Measurements from ENCODE around the gene IER5.

Gene IER5

GRCh38 chr1:181077576-181078242 lies 10.8 kb upstream of the IER5 start:
- DNase-seq = no peak

- no peak for DNase-seq
Measured at GRCh38 chr1:181079382-181079781, 9.1 kb upstream of the IER5 start.

- no peak for DNase-seq
Measured at GRCh38 chr1:181079920-181080319, 8.6 kb upstream of the IER5 start.

GRCh38 chr1:181080556-181080955 lies 7.9 kb upstream of the IER5 start:
- no peak for DNase-seq

- no peak for DNase-seq
Measured at GRCh38 chr1:181081395-181081794, 7.1 kb upstream of the IER5 start.

GRCh38 chr1:181083842-181084605 lies 4.5 kb upstream of the IER5 start:
- peak; percentile 55 for DNase-seq

DNA sequence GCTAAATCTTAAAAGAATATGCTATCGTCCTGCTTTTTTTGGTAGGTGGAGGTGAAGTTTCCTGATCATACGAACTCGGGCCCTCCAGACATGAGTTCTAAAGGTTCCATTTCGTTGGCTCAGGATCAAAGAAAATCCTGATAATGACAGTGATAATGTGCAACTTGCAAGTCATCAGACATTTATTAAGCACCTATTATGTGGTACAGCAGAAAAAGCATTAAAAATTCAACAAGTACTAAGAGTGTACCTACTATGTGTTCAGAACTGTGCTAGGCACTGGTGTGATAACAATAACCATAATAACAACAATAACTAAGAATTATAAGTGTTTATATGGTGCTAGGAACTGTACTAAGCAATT lies 3.9 kb upstream of the IER5 start:
- no peak for DNase-seq

DNA sequence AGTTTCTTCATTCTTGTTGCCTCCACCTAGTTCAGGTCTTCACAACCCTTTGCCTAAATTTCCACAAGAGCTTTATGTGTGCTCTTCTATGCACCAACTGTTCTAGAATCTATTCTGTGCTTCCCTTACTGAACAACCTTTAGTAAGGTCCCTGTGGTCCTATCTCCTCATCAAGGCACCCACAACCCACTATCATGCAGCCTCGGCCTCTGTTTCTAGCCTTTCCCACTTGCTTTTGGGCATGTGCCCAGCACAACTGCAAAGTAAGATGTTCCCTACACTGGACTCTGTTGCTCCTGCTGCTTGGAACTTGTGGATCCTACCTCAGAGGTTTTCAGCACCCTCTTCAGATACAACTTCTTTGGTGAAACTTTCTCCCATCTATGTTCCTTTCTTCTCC lies 2.4 kb upstream of the IER5 start:
- no peak for DNase-seq

GRCh38 chr1:181086926-181087325 lies 1.6 kb upstream of the IER5 start:
- no peak for DNase-seq

- peak; percentile 49 for DNase-seq
Measured at GRCh38 chr1:181087400-181087901, 1.0 kb upstream of the IER5 start.

DNA sequence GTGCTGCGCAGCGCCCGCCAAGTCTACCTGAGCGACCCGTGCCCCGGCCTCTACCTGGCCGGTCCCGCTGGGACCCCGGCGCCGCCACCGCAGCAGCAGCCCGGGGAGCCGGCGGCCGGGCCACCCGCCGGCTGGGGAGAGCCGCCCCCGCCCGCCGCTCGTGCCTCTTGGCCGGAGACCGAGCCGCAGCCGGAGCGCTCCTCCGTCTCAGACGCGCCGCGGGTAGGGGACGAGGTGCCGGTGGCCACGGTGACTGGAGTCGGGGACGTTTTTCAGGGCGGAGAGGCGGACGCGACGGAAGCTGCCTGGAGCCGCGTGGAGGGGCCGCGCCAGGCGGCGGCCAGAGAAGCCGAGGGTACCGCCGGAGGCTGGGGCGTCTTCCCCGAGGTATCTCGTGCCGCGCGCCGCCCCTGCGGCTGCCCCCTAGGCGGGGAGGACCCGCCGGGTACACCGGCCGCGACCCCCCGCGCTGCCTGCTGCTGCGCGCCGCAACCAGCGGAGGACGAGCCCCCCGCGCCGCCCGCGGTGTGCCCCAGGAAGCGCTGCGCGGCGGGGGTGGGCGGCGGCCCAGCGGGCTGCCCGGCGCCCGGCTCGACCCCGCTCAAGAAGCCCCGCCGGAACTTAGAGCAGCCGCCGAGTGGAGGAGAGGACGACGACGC lies 646 bp downstream of the IER5 start:
- DNase-seq = peak; percentile 51

GRCh38 chr1:181089676-181090544 lies 1.4 kb downstream of the IER5 start:
- DNase-seq = peak; percentile 82

- DNase-seq = peak; percentile 62
Measured at GRCh38 chr1:181090641-181091126, 2.2 kb downstream of the IER5 start.

- no peak for DNase-seq
Measured at GRCh38 chr1:181091309-181092040, 3.0 kb downstream of the IER5 start.

DNA sequence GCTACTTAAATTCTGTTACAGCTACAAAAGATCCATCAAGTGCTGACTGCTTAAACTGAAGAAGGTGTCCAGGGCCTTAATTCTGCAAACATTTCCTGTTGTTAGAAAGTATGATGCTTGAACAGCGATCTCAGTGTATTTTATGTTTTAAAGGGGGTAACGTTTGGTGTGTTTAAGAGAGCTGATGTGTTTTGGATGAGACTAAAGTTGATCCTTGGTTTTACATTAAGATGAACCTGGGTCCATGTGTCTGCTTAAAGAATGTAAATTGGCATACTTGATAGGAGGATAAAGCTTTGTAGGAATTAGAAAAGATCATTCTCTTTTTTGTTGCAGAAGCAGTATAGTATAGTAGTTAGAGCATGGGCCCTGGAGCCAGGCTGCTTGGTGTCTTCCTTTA lies 3.6 kb downstream of the IER5 start:
- DNase-seq = no peak

- no peak for DNase-seq
Measured at GRCh38 chr1:181092883-181093458, 4.5 kb downstream of the IER5 start.

- DNase-seq = no peak
Measured at GRCh38 chr1:181094416-181095212, 6.1 kb downstream of the IER5 start.

GRCh38 chr1:181095260-181095659 lies 6.8 kb downstream of the IER5 start:
- no peak for DNase-seq

DNA sequence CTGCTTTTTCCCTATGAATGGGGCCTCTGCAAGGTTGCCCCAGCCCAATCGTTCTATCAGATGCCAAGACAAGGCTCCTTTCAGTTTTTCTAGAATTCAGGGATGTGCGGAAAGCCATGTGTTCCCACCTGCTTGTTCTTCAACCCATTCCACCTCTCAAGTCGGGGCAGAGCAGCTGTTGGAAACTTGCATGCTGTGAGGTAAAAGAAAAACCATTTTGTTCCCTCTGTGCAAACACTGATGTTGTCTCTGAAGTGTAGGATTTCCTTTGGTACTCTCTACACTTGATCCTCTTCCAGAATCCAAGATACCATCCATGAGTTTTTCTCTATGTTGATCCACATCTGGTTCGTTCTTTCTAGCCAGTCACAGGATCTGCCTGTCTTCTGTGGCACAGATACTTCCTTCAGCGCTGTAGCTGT lies 7.3 kb downstream of the IER5 start:
- DNase-seq = no peak

- no peak for DNase-seq
Measured at GRCh38 chr1:181097242-181097641, 8.7 kb downstream of the IER5 start.

All from stimulated activated CD4-positive, alpha-beta T cell treated with anti-CD3 and anti-CD28 coated beads, Interleukin-15, amount 100 ng/mL, for 24 hours (primary cell).